Neural progenitor cell (in vitro differentiated cells): ENCODE data around the gene LHX6.

Experiments
- CTCF ChIP-seq: fragments of 200-600 bp; sonication (generic); IDR thresholded peaks from 2 replicates; pipeline ENCODE4 v1.5.1; 2017; ENCODE audit warnings: antibody characterized with exemption, mild to moderate bottlenecking
- EZH2phosphoT487 ChIP-seq: fragments of 200-600 bp; sonication (generic); IDR thresholded peaks from 2 replicates; pipeline ENCODE4 v1.6.1; 2017; ENCODE audit warnings: antibody characterized with exemption

DNA sequence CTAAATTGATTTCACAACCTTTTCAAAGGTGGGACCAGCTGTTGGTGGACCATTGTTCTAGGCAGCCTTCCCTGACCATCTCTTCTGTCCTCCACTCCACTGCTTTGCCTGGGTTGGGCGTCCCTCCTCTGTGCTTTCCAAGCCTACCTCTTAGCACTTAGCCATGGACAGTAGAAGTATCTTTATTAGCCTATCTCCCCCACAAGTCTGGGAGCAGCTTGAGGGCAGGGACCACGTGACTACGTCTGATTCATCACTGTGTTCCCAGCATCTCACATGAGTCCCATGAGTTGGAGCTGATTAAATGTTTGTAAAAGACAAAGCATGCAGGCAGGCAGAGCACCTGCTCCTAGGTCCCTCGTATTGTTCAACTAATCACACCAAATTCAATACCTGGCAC, 48.1 kb downstream of the LHX6 start:
- TF ChIP-seq EZH2phosphoT487 (no peak), CTCF (no peak)
